GM10847 (cell line): Measurements from ENCODE around the gene KDM3B.

Experiments used
- POLR2A ChIP-seq: IDR thresholded peaks from 2 replicates; pipeline ENCODE4 v1.6.1; 2011; ENCODE audit not compliant: insufficient read length; ENCODE audit errors: extremely low read depth

KDM3B gene

GRCh38 chr5:138339464-138339863, 13.0 kb upstream of the KDM3B start:
- TF ChIP-seq POLR2A = no peak

DNA sequence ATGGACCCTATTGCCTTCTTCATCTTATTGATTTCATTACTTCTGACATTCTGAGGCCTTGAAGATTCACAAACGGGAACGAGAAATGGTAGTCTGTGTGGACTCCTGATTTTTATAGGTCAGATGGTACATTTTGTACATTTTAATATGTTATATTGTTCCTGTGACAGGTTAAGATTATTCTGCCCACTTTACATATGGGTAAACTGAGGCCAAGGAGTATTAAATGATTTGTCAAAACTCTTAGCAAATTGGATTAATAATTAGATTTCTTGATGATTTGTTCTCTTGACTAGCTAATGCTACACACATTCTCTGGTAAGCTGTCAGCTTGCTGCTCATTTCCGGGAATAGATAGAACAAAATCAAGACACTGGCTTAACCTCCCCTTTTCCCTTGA, 12.5 kb upstream of the KDM3B start:
- no peak for TF ChIP-seq POLR2A

DNA sequence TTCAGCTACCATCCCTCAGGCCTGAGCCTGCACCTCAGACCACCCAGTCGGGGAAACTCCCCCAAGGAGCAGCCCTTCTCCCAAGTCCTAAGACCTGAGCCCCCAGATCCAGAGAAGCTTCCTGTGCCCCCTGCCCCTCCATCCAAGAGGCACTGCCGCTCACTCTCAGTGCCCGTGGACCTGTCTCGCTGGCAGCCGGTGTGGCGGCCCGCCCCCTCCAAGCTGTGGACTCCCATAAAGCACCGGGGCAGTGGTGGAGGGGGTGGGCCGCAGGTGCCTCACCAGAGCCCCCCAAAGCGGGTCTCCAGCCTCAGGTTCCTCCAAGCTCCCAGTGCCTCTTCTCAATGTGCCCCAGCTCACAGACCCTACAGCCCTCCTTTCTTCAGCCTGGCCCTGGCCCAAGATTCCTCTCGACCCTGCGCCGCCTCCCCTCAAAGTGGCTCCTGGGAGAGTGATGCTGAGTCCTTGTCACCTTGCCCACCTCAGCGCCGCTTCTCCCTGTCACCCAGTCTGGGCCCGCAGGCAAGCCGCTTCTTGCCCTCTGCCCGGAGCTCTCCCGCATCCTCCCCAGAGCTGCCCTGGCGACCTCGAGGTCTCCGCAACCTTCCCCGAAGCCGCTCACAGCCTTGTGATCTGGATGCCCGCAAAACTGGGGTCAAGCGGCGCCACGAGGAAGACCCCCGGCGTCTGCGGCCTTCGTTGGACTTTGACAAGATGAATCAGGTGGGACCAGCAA, 7.4 kb upstream of the KDM3B start:
- no peak for TF ChIP-seq POLR2A

- no peak for TF ChIP-seq POLR2A
Observed at GRCh38 chr5:138346889-138347288, 5.6 kb upstream of the KDM3B start.

GRCh38 chr5:138349852-138350562, 2.5 kb upstream of the KDM3B start:
- TF ChIP-seq POLR2A = no peak

DNA sequence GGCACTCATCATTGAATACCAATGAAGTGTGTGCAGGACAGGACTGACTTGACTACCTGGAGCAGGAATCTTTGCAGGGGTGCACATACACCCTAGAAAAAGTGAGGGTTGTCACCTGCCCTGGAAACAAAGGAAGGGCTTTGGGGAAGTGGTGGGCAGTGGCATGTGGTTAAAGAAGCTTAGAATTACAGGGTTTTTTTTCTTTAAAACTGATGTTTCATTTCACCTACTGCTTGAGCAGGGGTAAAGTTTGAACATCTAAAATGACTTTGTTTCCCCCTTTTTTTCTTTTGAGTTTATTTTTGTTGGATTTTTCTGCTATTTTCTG, 2.0 kb upstream of the KDM3B start:
- TF ChIP-seq POLR2A = no peak

DNA sequence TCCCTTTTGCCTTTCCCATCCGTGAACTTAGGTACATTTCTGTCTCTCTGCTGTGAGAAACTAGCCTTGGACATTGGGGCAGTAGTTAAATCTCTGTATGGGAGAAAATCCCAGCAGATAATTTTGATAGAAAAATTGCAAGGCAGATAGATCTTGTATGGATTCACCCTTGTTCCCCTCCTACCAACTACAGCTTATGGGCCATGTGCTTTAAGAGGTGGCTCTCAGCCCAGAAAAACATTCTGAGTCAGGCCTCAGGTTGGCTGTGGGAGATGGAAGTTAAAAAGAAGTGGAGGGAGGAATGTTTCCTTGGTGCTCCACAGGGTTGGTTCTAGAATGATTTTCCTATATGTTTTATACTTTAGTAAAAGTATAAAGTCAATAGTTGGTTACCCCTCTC, 1.4 kb upstream of the KDM3B start:
- no peak for TF ChIP-seq POLR2A

- TF ChIP-seq POLR2A = no peak
Observed at GRCh38 chr5:138351517-138351916, 968 bp upstream of the KDM3B start.

DNA sequence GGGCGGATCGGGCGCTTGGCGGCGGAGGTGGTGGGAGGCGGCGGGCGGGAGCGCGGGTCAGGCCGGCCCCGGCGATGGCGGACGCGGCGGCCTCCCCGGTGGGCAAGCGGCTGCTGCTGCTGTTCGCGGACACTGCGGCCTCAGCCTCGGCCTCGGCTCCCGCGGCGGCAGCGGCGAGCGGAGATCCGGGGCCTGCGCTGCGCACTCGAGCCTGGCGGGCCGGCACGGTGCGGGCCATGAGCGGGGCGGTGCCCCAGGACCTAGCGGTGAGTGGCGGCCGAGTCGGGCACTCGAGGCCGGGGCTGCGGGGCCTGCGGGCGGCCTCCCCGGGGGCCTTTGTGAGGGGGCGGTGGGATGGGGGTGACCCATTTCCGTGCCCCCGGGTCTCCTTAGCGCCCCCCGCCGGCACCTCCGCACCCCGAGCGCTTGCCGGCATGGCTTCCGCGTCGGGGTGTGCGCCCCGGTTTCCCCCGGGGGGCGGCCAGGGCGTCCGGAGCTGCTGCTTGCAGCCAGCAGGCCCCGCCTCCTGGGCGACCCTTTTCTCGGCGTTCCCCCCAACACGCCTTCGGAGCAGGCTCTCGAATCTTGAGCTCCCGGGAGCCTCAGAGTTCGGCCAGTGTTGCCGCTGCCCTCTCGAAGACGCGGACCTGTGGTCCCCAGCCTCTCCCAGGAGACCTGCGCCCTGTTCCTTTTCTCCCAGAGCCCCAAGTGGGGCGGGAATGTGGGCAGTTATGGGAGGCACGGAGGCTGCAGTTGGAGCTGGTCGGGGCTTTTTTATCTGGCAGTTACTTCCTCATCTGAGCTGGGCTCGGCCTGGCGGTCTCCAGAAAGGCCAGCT, 456 bp downstream of the KDM3B start:
- no peak for TF ChIP-seq POLR2A

DNA sequence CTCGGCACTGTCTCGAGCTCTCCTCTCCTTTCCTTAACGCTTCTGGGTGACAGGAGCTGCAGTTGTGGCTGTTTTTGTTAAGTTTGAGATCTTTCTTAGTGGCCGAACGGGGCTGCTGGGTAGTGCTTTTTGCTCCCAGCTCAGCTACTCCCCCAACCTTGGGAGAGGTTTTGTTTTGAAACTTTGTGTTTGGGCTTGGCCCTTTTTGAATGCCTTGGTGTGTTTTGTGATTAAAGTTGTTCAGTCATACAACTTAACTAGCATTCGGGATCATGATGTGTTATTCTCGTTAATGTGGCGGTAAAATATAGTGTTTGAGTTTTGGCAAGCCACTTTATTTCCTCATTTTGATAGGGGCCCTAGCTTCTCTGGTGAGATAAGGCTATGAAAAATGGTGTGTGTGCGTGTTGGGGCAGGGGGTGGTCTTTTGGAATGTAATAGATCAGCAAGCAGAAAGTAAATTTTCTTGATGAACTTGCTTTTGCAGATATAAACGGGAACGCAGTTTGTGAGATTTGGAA, 1.1 kb downstream of the KDM3B start:
- no peak for TF ChIP-seq POLR2A

GRCh38 chr5:138354387-138354786, 1.9 kb downstream of the KDM3B start:
- TF ChIP-seq POLR2A = no peak

DNA sequence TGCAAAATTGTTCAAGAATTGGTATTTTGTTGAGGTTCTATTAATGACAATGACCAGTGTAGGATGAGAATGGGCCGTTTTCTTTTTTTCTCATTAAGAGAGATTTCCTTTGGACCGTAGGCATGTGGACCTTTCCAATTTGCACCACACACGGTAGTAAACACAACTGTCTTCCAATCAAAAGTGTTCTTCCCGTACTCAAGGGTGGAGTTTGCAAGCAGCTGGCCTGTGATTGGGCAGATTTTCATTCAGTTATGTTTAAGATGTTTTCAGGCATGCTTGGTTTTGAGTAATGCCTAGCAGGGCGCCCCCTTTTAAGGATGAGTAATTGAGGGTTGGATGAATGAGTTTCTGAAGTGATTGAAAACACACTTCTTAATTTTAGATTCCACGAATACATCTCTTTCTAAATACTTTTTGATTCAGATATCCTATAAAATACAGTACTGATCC, 2.5 kb downstream of the KDM3B start:
- TF ChIP-seq POLR2A = no peak

GRCh38 chr5:138359621-138360020, 7.1 kb downstream of the KDM3B start:
- TF ChIP-seq POLR2A = no peak

DNA sequence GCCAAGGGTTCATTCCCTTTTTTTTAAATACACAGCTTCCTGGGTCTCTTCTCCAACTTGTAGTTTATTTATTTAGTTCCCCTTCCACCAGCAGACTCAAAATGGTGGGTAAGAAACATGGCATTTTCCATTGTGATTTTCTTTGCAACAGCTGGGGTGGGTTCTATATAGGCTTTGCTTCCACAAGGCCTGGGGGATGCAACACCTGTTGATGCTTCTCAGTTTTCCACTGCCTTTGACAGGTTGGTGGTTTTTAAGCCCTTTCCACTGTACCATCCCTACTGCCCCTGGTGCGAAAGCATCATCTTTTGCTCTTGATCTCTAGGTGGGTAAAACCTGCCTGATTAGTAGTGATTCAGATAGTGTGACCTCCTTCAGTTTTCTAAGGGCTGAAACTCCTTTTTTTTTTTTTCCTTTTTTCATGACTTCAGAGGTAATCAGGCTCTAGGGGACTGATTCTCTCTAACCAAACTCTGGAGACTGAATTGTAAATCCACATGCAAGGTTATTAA, 8.5 kb downstream of the KDM3B start:
- no peak for TF ChIP-seq POLR2A

DNA sequence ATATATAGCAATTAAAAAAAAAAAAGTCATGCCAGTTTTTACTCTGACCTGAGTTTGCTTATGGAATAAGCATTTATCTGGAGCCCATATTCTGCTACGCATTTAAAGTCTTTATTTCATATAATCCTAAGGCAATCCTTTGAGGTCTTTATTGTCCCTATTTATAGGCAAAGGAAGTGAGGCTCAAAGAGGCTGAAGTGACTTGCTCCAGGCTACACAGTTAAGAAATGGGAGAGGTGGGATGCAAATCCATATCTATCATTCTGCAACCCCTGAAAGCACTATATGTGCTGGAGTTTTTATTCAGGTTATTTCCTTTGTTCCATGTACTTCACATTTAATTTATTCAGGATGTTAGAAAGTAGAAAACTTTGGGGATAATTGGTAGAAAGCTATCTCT, 12.1 kb downstream of the KDM3B start:
- no peak for TF ChIP-seq POLR2A

DNA sequence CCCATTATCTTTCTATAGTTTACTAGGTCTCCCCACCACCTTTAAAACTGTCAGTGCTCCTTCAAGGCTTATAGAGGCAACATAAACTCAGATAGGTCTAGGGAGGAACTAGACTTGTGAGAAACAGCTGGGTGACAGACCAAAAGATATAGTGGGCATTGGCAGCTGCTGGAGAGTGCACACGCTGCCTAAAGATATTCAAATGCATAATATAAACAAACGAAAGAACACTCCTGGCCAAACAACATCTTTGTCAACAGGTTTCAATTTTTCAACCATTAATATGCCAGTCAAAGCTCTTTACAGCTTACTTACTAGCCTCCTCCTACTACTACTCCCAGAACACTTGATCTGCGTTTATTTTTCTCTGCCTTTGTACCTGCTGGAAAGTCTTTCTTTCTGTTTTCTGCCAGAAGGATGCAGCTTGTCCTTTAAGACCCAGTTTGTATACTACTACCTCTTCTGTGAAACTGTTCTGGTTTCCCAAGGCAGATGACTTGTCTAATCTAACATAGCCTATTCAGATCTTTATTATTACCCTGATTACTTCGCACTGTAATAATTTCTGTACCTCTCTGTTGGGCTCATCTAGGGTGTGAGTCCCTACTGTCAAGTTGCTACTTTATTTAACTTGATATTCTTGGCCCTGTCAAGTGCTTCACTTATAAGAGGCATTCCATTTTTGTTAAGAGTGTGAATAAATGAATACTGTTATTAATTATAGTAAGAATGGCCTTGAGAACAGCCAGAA, 14.3 kb downstream of the KDM3B start:
- no peak for TF ChIP-seq POLR2A
